ENCODE measurements around the gene PPT1.

DNA sequence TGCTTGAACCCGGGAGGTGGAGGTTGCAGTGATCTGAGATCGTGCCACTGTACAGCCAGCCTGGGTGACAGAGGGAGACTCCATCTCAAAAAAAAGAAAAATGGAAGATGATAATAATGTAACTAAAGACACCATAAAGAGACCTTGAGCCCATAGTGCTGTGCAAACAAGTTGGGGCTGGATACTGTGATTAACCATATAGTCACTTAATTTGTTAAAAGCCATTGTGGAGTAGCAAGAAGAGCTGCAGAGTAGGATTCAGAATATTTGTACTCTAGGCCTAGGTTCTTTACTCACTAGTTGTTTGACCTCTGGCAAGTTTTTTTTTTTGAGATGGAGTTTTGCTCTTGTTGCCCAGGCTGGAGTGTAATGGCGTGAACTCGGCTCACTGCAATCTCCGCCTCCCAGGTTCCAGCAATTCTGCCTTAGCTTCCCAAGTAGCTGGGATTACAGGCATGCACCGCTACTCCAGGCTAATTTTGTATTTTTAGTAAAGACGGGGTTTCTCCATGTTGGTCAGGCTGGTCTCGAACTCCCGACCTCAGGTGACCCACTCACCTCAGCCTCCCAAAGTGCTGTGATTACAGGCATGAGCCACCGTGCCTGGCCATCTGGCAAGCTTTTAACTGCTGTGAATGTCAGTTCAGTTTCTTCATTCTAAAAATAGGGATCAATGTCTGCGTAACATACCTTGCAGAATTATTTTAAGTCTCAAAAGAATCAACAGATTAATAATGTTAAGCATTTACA lies 43.7 kb downstream of the PPT1 start:
- TF ChIP-seq RAD21 (IDR thresholded peaks at IDR 0.05; ENCODE audit: low read length) = no peak
- no peak for TF ChIP-seq CTCF (conservative IDR thresholded peaks at IDR 0.05; ENCODE audit: low read depth, low read length)
